GM23248 (cell line): ENCODE results near the gene ALOX5.

Experiments
- EZH2 ChIP-seq: fragments of 200-600 bp; sonication (generic); IDR thresholded peaks from 2 replicates; pipeline ENCODE4 v1.6.1; 2018; ENCODE audit warnings: antibody characterized with exemption, mild to moderate bottlenecking; ENCODE audit not compliant: insufficient read depth, poor library complexity, severe bottlenecking
- EZH2phosphoT487 ChIP-seq: fragments of 200-600 bp; sonication (generic); IDR thresholded peaks from 2 replicates; pipeline ENCODE4 v1.6.1; 2018; ENCODE audit warnings: antibody characterized with exemption, moderate library complexity, mild to moderate bottlenecking, low read depth; ENCODE audit not compliant: insufficient read depth

DNA sequence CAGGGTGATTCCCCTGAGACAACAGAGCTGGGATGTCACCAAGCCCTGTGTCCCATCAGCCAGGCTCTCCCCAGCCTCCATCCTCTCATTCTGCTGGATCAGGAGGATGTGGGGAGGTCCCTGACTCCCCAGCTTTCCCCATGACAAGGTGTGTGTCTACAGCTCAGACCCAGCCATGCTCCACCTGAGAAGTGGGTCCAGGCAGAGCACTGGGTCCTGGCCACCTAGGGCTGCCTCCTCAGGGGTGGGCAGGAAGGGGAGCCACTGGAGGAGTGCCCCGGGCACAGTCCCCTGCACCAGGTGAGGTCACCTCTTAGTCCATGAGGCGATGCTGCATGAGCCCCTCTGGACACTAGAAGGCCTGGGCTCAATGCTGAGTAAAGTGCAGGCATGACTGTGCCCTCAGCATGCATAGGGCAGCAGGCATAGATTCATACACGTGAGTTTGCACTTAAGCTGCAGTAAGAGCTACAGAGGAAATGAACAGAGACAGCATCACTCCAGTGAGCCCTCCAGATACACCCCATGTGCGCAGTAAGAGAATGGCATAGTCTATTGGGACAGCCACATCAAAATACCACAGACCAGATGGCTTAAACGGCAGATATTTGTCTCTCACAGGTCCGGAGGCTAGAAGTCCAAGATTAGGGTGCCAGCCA lies 48.3 kb downstream of the ALOX5 start:
- TF ChIP-seq EZH2 (no peak), EZH2phosphoT487 (no peak)
